ENCODE data around the gene RTN4IP1. TPM values are rescaled to one million over a fixed set of nuclear protein-coding genes. Genes with fewer than 3 reads are reported as not detected.
A peak's percentile ranks its signal among the peaks of the same experiment; 100 is the strongest.

RTN4IP1 gene
- total RNA-seq, 4 donors from 2014 or later = 1.6 to 11.1 (median 6.0) TPM

DNA sequence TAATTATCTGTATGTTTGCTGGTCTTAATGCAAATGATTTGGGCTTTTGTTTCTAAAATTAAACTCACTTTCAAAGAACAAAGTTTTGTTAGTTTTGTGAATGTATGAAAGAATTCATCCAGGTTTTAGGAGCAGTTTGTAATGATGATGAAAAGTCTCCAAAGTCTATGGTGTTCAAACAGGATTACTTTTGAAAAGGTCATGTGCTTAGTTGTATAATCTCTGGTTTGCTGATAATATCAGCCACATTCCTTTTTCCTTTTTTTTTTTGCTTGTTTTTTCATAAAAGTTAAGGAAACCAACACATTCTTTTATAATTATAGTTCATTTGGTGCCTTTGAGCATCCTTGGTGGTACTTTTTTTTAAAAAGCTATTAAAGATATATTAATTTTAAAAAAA is 88.9 kb downstream of the RTN4IP1 start:
- intact Hi-C loops (cut with DNase I) = no loop called here
- TF ChIP-seq, protein P1, sequence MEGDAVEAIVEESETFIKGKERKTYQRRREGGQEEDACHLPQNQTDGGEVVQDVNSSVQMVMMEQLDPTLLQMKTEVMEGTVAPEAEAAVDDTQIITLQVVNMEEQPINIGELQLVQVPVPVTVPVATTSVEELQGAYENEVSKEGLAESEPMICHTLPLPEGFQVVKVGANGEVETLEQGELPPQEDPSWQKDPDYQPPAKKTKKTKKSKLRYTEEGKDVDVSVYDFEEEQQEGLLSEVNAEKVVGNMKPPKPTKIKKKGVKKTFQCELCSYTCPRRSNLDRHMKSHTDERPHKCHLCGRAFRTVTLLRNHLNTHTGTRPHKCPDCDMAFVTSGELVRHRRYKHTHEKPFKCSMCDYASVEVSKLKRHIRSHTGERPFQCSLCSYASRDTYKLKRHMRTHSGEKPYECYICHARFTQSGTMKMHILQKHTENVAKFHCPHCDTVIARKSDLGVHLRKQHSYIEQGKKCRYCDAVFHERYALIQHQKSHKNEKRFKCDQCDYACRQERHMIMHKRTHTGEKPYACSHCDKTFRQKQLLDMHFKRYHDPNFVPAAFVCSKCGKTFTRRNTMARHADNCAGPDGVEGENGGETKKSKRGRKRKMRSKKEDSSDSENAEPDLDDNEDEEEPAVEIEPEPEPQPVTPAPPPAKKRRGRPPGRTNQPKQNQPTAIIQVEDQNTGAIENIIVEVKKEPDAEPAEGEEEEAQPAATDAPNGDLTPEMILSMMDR (IDR thresholded peaks at IDR 0.05) = no peak
- no peak for TF ChIP-seq POLR2A (IDR thresholded peaks at IDR 0.05)
- no peak overlapping the region for H3K4me3 ChIP-seq
- no peaks in the 10 kb centered on the region for H3K27me3 ChIP-seq
- peaks cover 0 to 92% (median 7%) of the 10 kb centered on the region in 3 donors for H3K36me3 ChIP-seq
- DNase-seq = no peak
- no peak overlapping the region for H3K27ac ChIP-seq
- peaks cover 0 to 18% (median under 1%) of the 10 kb centered on the region in 3 donors for H3K4me1 ChIP-seq
- no peaks in the 10 kb centered on the region for H3K9me3 ChIP-seq

DNA sequence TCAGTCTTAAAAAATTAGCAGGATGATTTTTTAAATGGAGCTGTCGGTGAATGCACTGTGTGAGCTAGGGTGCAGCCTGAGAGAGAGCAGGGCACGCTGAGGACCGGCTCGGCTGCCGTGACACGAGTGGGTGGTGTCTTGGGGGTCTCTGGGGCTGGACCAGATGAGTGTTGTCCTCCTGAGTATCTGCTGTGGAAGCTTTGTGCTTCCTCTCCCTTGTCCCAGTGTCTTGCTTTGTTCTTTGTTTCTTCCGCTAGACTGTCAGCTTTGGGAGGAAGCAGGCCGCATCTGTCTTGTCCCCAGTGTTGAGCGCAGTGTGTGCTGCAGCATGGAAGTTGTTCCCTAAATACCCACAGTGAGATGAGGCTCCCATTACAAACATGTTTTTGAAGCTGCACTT is 89.4 kb downstream of the RTN4IP1 start:
- no peak for DNase-seq
- H3K4me3 ChIP-seq = no peak overlapping the region
- intact Hi-C loops (cut with DNase I) = no loop called here
- peak overlapping the region in 1 of 4 donors; percentile 34 for H3K27ac ChIP-seq
- peaks cover 0 to 92% (median 7%) of the 10 kb centered on the region in 3 donors for H3K36me3 ChIP-seq
- H3K9me3 ChIP-seq = no peaks in the 10 kb centered on the region
- WGBS, 2 donors = 89% methylated on average over 8 to 9 of the region's 9 CpGs
- H3K4me1 ChIP-seq = peaks cover 0 to 13% (median 0%) of the 10 kb centered on the region in 3 donors
- TF ChIP-seq, protein P1 (IDR thresholded peaks at IDR 0.05) = no peak
- no peak for TF ChIP-seq POLR2A (IDR thresholded peaks at IDR 0.05)
- no peaks in the 10 kb centered on the region for H3K27me3 ChIP-seq

DNA sequence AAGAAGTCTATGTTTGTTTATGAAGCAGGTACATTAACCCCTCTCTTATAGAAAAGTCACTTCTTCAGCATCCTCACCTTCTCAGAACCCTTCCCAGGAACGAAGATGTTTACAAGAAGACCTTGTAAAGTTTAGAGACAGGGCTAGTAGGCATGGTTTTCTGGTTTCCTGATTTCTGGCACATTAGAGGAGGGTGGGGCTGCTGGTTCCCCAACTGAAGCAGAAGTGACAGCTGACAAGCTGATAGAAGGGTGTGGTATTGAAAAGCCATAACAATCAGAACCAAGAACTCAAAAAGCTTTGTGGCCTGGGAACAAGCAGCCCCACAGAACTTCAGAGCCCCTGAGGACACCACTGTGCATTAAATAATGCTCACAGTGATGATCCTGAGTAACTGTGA is 91.2 kb downstream of the RTN4IP1 start:
- DNase-seq = no peak
- WGBS, 2 donors = 50 to 55% methylated on average over 1 of the region's 1 CpG
- Histone ChIP-seq H3K4me3 (no peak overlapping the region), H3K9me3 (no peaks in the 10 kb centered on the region), H3K27me3 (no peaks in the 10 kb centered on the region), H3K36me3 (peaks cover 0 to 92% (median 0%) of the 10 kb centered on the region in 3 donors), H3K4me1 (peaks cover 0 to 15% (median 0%) of the 10 kb centered on the region in 3 donors), H3K27ac (no peak overlapping the region)
- intact Hi-C loops (cut with DNase I) = no loop called here
- TF ChIP-seq POLR2A (IDR thresholded peaks at IDR 0.05) = no peak
- TF ChIP-seq, protein P1 (IDR thresholded peaks at IDR 0.05) = no peak

DNA sequence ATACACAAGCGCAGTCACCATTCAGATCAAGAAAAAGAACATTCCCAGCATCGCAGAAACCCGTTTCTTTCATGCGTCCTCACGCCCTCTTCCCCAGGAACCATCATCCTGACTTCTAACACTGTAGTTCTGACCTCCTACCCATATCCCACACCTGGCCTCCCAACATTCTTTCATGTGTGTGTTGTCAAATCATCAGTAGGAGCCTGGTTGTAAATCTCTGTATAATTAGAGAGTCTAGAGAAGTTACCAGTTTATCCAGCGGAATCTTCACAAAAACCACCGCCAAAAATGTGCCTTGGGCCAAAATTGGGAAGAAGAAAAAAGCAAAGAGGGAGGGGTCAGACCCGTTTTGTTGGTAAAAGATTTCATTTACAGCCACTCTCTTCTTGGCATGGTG is 91.6 kb downstream of the RTN4IP1 start:
- peak overlapping the region in 1 of 4 donors; percentile 11 for H3K27ac ChIP-seq
- 72 to 78% methylated on average over 8 of the region's 8 CpGs for WGBS, 2 donors

DNA sequence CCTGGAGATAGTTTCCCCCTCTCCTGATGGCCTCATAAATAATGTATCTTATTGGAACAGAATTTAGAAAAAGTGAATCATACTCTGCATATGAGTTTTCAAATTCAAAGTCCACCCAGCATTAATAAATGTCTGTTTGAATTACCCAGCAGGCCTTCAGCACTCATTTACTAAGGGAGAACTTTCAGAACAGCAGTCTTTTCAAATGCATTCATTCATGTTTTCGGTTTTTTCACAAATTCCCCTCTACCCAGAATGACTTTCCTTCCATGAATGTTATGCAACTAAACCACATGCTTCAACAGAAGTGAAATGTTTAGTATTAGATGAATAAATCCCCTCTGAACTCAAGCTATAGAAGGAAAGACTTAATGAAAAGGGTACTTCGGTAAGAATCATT is 92.4 kb downstream of the RTN4IP1 start:
- WGBS, 2 donors = 54 to 63% methylated on average over 2 of the region's 2 CpGs
- TF ChIP-seq POLR2A (IDR thresholded peaks at IDR 0.05) = no peak
- TF ChIP-seq, protein P1 (IDR thresholded peaks at IDR 0.05) = no peak
- no peak for DNase-seq
- H3K36me3 ChIP-seq = peaks cover 0 to 92% (median 0%) of the 10 kb centered on the region in 3 donors
- H3K27me3 ChIP-seq = no peaks in the 10 kb centered on the region
- H3K27ac ChIP-seq = no peak overlapping the region
- H3K9me3 ChIP-seq = no peaks in the 10 kb centered on the region
- intact Hi-C loops (cut with DNase I) = no loop called here
- peaks cover 0 to 19% (median 0%) of the 10 kb centered on the region in 3 donors for H3K4me1 ChIP-seq
- H3K4me3 ChIP-seq = no peak overlapping the region

More for the DNA sequence above, 91.6 kb downstream of the RTN4IP1 start:
- Histone ChIP-seq H3K4me1 (peaks cover 0 to 19% (median 0%) of the 10 kb centered on the region in 3 donors), H3K9me3 (no peaks in the 10 kb centered on the region), H3K27me3 (no peaks in the 10 kb centered on the region), H3K4me3 (no peak overlapping the region), H3K36me3 (peaks cover 0 to 92% (median 0%) of the 10 kb centered on the region in 3 donors)
- DNase-seq = no peak
- TF ChIP-seq POLR2A (IDR thresholded peaks at IDR 0.05) = no peak
- TF ChIP-seq, protein P1 (IDR thresholded peaks at IDR 0.05) = no peak
- intact Hi-C loops (cut with DNase I) = no loop called here
